ENCODE results near the gene LIN7A. TPM values are rescaled to one million over a fixed set of nuclear protein-coding genes. Genes with fewer than 3 reads are reported as not detected.

The LIN7A gene
- total and polyA plus RNA-seq, 2 of the 4 experiments (the other 2 are of a cell fraction), result 10.8 to 24.7 TPM

- no peaks in the 10 kb centered on the region for H3K79me1 ChIP-seq (ENCODE audit: low read depth in 1 of 2, low read length in 2 of 2)
- H3K27me3 ChIP-seq (ENCODE audit: control insufficient read depth, insufficient read depth, low read length), result no peaks in the 10 kb centered on the region
- WGBS, 2 experiments (ENCODE audit: extremely low coverage in 2 of 2, insufficient read length in 1 of 2), result no CpG with 5 or more reads among the region's 2 CpGs
- peaks cover 2% of the 10 kb centered on the region for H3K4me1 ChIP-seq (ENCODE audit: control insufficient read depth, insufficient read depth, low read length)
- peaks cover 3% of the 10 kb centered on the region; the same call in 1 of the 2 replicates for H3K9me1 ChIP-seq (ENCODE audit: insufficient read depth, low read length)
- no peak overlapping the region for H3K23ac ChIP-seq (ENCODE audit: low read depth, low read length)
- no TSS peak for BruUV-seq (replicated peaks)
- in situ Hi-C loops (cut with MboI; ENCODE audit: low sequenced_read_pairs) (loop anchor here (25.0 kb wide), 1 partner anchor 1368 kb away; no protein-coding TSS in a partner anchor), intact Hi-C loops (cut with micrococcal nuclease) (no loop called here), dilution Hi-C loops (cut with HindIII; ENCODE audit: low sequenced_read_pairs, unreplicated experiment) (no loop called here)
- H3K4me3 ChIP-seq (ENCODE audit: insufficient read depth, low read depth, low read length), result no peak overlapping the region
- DNase-seq, result no peak
- ChIA-PET POLR2A (ENCODE audit: unreplicated experiment) (no interaction called here), CTCF (no interaction called here)
- no peak overlapping the region for H2AK5ac ChIP-seq (ENCODE audit: low read depth, low read length)
- no peaks in the 10 kb centered on the region for H4K20me1 ChIP-seq (ENCODE audit: insufficient read depth, low read length)
- no peak overlapping the region for H2AFZ ChIP-seq (replicated peaks; ENCODE audit: low read length, poor library complexity)
- no peak overlapping the region for H3K9ac ChIP-seq (ENCODE audit: low read depth, low read length)
- peak overlapping the region; percentile 6; the same call in 1 of the 2 replicates for H2BK120ac ChIP-seq (ENCODE audit: low read depth, low read length)
- H2BK15ac ChIP-seq (ENCODE audit: low read depth, low read length), result no peak overlapping the region
- H2AK9ac ChIP-seq (replicated peaks; ENCODE audit: low read depth, low read length, poor library complexity), result no peak overlapping the region
- peaks cover 4% of the 10 kb centered on the region for H3K9me3 ChIP-seq (ENCODE audit: control insufficient read depth, insufficient read depth, low read length)
- TF ChIP-seq SMC3 (IDR thresholded peaks at IDR 0.05; ENCODE audit: low read depth, low read length) (no peak), RFX5 (IDR thresholded peaks at IDR 0.05; ENCODE audit: low read depth, low read length) (no peak), MAZ (IDR thresholded peaks at IDR 0.05; ENCODE audit: borderline replicate concordance, low read depth, low read length) (no peak), CHD1 (IDR thresholded peaks at IDR 0.05; ENCODE audit: low read depth, low read length) (no peak), MAFK (IDR thresholded peaks at IDR 0.05; ENCODE audit: low read depth, low read length) (no peak), RAD21 (IDR thresholded peaks at IDR 0.05; ENCODE audit: low read length) (no peak)
- H3K27ac ChIP-seq (ENCODE audit: insufficient read depth, low read length), result no peak overlapping the region
- H4K5ac ChIP-seq (ENCODE audit: low read depth, low read length), result no peak overlapping the region; the same call in 1 of the 2 replicates
- peak overlapping the region; percentile 65; the same call in 1 of the 2 replicates for H3K18ac ChIP-seq (ENCODE audit: low read depth, low read length)
- H3K4me2 ChIP-seq (ENCODE audit: low read depth, low read length), result no peak overlapping the region
- H4K91ac ChIP-seq (ENCODE audit: insufficient read depth, low read depth, low read length), result no peak overlapping the region
- peak overlapping the region; percentile 39; the same call in 1 of the 2 replicates for H2BK20ac ChIP-seq (ENCODE audit: low read depth, low read length)
- H2BK5ac ChIP-seq (ENCODE audit: low read depth, low read length, poor library complexity, severe bottlenecking), result no peak overlapping the region
- 0 out of 2 replicates have a peak overlapping the region, but pooled peaks have one; percentile 29 for H3K14ac ChIP-seq (replicated peaks; ENCODE audit: low read depth, low read length)
- no peak overlapping the region for H3K56ac ChIP-seq (ENCODE audit: extremely low read depth, insufficient read depth, low read length)
- H3K36me3 ChIP-seq (ENCODE audit: control insufficient read depth, insufficient read depth, low read length), result no peaks in the 10 kb centered on the region
- ATAC-seq (ENCODE audit: low read depth), result no peak
- H4K8ac ChIP-seq (ENCODE audit: low read depth in 2 of 2, low read length in 2 of 2), result no peak overlapping the region
- peak overlapping the region; percentile 16; the same call in 1 of the 2 replicates for H3K4ac ChIP-seq (ENCODE audit: low read depth, low read length)
These were observed 157.0 kb downstream of the LIN7A start for GRCh38 chr12:80780746-80781145.

Measured in IMR-90 (cell line).